Endothelial cell (in vitro differentiated cells): ENCODE data around the gene POLR1A. TPM values are rescaled to one million over a fixed set of nuclear protein-coding genes. Genes with fewer than 3 reads are reported as not detected.

Source experiments
- DNase-seq: peaks from one replicate; pipeline ENCODE4 v3.0.0; 2021; ENCODE audit warnings: low spot score
- H3K27ac Mint-ChIP-seq: one replicate; pipeline ENCODE4 v1.8.0; 2021; ENCODE audit warnings: mixed read lengths, inconsistent platforms; ENCODE audit not compliant: unreplicated experiment
- H3K27me3 Mint-ChIP-seq: one replicate; pipeline ENCODE4 v1.8.0; 2021; ENCODE audit warnings: mild to moderate bottlenecking, moderate library complexity, mixed read lengths, inconsistent platforms; ENCODE audit not compliant: unreplicated experiment
- H3K36me3 Mint-ChIP-seq: one replicate; pipeline ENCODE4 v1.8.0; 2021; ENCODE audit warnings: mild to moderate bottlenecking, low read depth, mixed read lengths, inconsistent platforms; ENCODE audit not compliant: unreplicated experiment
- H3K4me1 Mint-ChIP-seq: one replicate; pipeline ENCODE4 v1.8.0; 2021; ENCODE audit warnings: mild to moderate bottlenecking, mixed read lengths, inconsistent platforms; ENCODE audit not compliant: unreplicated experiment
- H3K4me3 Mint-ChIP-seq: one replicate; pipeline ENCODE4 v1.8.0; 2021; ENCODE audit warnings: mild to moderate bottlenecking, mixed read lengths, inconsistent platforms; ENCODE audit not compliant: unreplicated experiment
- H3K9me3 Mint-ChIP-seq: one replicate; pipeline ENCODE4 v1.8.0; 2021; ENCODE audit warnings: mixed read lengths, inconsistent platforms; ENCODE audit not compliant: unreplicated experiment
- total RNA-seq: library from RNA; stranded (reverse); fragmentation: NEBNext Ultra II Directional; extraction: Animal tissue kit (Norgen Biotek cat#: 25700); gene quantifications from one replicate; pipeline ENCODE4 v1.2.1, GENCODE V29; 2021; ENCODE audit not compliant: unreplicated experiment
- TF ChIP-seq, protein P1 (sequence below): fragments of 200-600 bp; sonication (generic); IDR thresholded peaks from one replicate; pipeline ENCODE4 v1.5.0; 2021; ENCODE audit warnings: antibody characterized with exemption; ENCODE audit not compliant: unreplicated experiment

POLR1A gene
- total RNA-seq, 1 donor from 2014 or later = 30.4 TPM

DNA sequence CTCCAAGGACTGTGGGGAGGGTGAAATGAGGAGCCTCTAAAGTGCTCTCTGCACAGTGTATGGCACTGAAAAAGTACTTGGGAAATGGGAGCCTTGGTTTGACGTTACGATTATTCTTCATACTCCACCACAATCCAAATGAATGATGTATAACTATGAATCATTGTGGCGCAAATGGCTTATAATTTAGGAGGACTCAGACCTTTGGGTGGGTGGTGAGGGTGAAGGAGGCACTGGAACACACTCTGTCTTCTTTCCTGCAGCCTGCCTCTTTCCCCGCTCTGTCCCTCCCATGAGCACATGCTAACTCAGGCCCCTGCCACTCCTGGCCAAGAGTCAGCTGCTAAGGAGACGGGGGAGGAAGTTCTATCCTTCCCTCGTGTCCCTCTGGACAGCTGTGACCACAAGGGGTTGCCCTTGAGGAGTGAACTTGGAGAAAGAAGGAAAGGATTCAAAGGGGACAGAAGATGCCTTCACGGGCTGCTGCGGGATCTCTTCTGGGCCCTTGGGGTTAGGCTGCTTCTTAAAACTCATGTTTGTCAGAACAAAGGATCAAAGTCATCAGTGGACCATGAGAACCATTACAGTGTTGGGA, 36.5 kb downstream of the POLR1A start:
- TF ChIP-seq, protein P1, sequence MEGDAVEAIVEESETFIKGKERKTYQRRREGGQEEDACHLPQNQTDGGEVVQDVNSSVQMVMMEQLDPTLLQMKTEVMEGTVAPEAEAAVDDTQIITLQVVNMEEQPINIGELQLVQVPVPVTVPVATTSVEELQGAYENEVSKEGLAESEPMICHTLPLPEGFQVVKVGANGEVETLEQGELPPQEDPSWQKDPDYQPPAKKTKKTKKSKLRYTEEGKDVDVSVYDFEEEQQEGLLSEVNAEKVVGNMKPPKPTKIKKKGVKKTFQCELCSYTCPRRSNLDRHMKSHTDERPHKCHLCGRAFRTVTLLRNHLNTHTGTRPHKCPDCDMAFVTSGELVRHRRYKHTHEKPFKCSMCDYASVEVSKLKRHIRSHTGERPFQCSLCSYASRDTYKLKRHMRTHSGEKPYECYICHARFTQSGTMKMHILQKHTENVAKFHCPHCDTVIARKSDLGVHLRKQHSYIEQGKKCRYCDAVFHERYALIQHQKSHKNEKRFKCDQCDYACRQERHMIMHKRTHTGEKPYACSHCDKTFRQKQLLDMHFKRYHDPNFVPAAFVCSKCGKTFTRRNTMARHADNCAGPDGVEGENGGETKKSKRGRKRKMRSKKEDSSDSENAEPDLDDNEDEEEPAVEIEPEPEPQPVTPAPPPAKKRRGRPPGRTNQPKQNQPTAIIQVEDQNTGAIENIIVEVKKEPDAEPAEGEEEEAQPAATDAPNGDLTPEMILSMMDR = no peak
- H3K4me1 Mint-ChIP-seq = peaks cover 21% of the 10 kb centered on the region
- no peaks in the 10 kb centered on the region for H3K9me3 Mint-ChIP-seq
- no peak overlapping the region for H3K4me3 Mint-ChIP-seq
- no peak overlapping the region for H3K27ac Mint-ChIP-seq
- peaks cover 42% of the 10 kb centered on the region for H3K36me3 Mint-ChIP-seq
- H3K27me3 Mint-ChIP-seq = peaks cover 7% of the 10 kb centered on the region
- no peak for DNase-seq

DNA sequence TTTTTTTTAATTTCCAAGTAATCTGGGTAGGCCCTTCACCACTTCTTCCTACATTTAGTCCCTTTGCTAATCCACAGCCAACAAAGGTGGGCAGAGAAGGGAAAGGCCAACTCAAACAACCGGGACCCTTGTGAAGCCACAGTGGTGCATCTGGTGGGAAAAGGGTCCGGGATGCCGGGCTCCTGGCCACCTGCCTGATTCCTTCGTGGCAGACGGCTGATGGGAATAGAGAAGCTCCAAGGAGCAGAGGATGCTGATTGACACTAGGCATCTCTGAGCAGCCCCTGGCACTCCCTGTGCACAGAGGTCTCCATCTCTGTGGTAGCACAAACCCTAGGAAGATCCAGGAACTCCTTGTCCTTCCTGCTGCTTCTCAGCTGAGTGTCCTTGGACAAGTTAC, 37.0 kb downstream of the POLR1A start:
- Mint-ChIP-seq H3K4me1 (peaks cover 18% of the 10 kb centered on the region), H3K4me3 (no peak overlapping the region), H3K9me3 (no peaks in the 10 kb centered on the region), H3K27me3 (peaks cover 7% of the 10 kb centered on the region), H3K36me3 (peaks cover 46% of the 10 kb centered on the region), H3K27ac (no peak overlapping the region)
- TF ChIP-seq, protein P1 = no peak
- DNase-seq = no peak

DNA sequence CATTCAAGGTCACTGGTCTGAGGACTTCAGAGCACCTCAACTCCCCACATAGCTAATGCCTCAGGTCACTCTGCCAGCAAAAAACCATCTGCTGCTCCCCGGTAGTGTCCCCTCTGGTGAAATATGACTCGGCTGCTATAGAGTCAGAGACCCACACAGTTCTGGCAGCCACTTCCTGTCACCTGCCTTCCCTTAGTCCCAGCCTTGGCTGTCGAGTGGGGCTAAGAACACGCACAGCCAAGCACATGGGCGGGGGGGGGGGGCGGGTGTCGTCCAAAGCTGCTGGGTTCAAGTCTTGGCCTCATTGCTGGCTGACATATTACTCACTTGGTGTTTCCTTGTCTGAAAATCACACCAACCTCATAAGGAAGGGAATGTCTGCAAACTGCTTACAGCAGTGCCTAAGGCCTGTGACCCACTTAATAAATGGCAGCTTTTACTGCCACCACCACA, 37.5 kb downstream of the POLR1A start:
- peaks cover 13% of the 10 kb centered on the region for H3K4me1 Mint-ChIP-seq
- H3K4me3 Mint-ChIP-seq = no peak overlapping the region
- no peak overlapping the region for H3K27ac Mint-ChIP-seq
- TF ChIP-seq, protein P1 = no peak
- H3K27me3 Mint-ChIP-seq = peaks cover 5% of the 10 kb centered on the region
- no peaks in the 10 kb centered on the region for H3K9me3 Mint-ChIP-seq
- no peak for DNase-seq
- H3K36me3 Mint-ChIP-seq = peaks cover 48% of the 10 kb centered on the region

DNA sequence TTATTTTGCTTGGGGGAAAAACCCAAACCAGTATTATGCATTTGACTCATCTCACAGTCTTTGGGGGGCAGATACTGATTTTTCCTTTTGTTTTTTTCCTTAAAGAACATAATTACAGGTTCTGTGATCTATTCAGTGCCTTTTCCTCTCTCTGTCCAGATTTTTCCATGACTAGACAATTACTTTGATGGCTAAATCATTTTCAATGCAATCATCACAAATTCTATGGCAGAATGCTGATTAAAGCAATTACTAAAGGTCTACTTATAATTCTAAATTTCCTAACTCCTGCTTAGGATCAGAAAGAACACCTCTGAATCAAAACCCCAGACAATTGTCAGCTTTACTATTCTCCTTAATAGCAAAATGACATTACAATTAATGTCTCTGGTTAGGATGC, 38.8 kb downstream of the POLR1A start:
- peaks cover 3% of the 10 kb centered on the region for H3K4me1 Mint-ChIP-seq
- peaks cover 53% of the 10 kb centered on the region for H3K36me3 Mint-ChIP-seq
- TF ChIP-seq, protein P1 = no peak
- no peak for DNase-seq
- no peak overlapping the region for H3K27ac Mint-ChIP-seq
- H3K4me3 Mint-ChIP-seq = no peak overlapping the region
- H3K27me3 Mint-ChIP-seq = peaks cover 3% of the 10 kb centered on the region
- H3K9me3 Mint-ChIP-seq = no peaks in the 10 kb centered on the region

DNA sequence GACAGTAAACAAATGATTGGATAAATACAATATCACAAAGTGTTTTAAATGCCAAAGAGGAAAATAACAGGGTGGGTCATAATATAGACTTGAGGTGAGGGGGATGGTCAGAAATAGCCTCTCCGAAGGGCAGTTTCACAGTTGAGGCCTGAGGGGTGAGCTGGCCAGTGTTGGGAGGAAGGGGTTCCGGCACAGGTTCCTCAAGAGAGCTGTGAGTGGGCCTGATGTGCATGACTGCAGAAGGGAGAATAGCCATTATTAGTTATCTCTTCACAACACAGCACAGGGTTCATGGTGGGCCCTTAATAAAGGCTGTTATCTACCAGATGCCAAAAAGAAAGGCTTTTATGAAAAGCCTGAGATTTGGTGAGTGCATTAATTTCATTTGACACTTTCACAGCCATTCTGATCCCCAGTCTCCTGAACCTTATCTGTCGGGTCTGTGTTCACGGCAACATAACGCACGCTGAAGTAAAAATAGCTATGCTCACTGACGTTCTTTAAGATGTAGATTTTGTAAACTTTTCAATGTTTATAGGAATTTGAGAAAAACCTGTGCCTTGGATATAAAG, 39.6 kb downstream of the POLR1A start:
- H3K4me3 Mint-ChIP-seq = peak overlapping the region; percentile 39
- peaks cover 47% of the 10 kb centered on the region for H3K36me3 Mint-ChIP-seq
- peaks cover under 1% of the 10 kb centered on the region for H3K27me3 Mint-ChIP-seq
- DNase-seq = no peak
- H3K4me1 Mint-ChIP-seq = no peaks in the 10 kb centered on the region
- H3K9me3 Mint-ChIP-seq = no peaks in the 10 kb centered on the region
- TF ChIP-seq, protein P1 = no peak
- no peak overlapping the region for H3K27ac Mint-ChIP-seq
